SKM-1 treated with dmso at 0.1 percent for 144 hours (cell line): Measurements from ENCODE around the gene E2F4.

Experiments used
- DNase-seq: peaks from one replicate; lab custom pipeline; 2025; ENCODE audit not compliant: unreplicated experiment; lab: John Stamatoyannopoulos, UW

Gene E2F4

DNA sequence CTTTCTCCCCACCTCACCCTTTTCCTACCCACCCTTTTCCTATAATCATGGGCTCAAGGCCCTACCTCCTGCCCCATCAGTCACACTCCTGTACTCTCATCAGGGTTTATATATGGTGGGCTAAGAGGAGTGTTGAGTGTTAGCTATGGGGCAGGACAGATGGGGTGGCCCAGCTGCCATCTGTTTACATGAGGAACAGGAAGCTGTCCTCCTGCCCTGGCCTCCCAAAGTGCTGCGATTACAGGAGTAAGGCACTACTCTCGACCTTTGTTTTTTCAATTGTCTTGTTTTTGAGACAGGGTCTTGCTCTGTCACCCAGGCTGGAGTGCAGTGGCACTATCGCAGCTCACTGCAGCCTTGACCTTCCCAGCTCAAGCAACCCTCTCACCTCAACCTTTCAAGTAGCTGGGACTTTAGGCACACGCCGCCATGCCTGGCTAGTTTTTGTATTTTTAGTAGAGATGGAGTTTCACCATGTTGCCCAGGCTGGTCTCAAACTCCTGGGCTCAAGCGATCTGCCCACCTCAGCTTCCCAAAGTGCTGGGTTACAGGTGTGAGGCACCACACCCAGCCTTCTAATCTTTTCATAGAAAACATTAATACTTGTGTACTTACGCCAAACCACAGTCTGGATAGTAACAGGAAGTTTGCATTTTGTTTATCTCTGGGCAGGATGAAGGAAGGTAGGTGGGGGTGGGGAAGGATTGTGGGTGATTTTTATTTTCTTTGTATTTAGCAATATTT is 33.9 kb upstream of the E2F4 start:
- DNase-seq: no peak

DNA sequence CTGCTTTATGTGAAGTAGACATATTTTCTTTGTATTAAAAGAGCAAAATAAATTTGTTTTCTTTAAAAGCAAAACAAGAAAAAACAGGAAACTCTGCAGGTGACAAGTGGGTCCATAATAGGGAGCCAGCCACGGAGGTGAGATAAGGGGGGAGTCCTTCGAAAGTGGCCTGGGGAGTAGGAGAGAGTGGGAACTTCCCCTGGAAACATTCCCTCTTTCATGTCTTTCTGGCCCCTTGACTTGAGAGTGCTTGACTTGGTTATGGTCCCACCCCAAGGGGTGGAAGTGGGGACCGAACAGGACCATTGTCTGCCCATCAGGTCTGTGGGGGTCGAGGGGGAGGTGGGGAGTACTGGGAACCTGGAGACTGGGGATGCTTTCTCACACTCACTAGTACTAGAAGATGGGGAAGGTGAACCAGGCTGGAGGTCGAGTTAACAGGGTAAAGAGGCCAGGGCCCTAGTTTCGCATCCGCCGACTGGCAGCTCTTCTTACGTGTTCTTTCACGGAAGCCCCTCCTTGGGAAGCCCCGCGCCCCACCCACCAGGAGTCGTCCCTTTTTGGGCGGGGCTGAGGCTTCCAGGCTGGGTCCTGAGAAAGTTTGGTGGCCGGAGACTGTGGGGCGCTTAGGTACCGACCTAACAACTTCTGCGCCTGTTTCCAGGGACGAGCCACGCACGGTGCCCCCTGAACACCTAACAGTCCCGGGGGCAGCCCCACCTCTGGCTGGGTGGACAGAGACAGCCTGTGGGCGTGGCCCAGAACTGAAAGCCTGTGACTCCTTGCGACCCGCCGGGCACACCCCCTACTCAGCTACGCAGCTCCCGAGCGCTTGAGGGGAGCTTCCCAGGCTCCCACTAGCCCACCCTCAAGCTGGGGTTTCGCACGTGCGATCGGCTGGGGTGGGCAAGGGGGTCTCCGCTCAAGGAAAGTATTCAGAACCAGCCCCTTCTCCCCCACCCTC is 33.0 kb upstream of the E2F4 start:
- DNase-seq: no peak

DNA sequence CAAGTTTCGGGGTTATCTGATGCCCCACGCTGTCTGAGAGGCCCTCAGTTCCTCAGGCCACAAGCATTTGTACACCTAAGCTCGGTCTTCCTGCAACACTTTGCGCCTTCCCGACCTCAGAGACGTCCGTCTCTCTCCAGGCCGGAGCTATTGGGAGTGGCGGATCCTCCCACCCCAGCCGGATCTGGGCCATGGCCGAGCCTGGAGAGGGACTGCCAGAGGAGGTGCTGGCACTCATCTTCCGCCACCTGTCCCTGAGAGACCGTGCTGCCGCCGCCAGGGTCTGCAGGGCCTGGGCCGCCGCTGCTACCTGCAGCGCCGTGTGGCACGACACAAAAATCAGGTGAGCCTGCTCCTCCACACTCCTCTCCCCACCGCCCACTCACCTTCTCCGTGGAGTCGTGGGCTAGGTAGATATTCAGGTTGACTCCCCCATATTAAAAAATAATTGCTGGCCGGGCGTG is 30.3 kb upstream of the E2F4 start:
- DNase-seq: no peak

DNA sequence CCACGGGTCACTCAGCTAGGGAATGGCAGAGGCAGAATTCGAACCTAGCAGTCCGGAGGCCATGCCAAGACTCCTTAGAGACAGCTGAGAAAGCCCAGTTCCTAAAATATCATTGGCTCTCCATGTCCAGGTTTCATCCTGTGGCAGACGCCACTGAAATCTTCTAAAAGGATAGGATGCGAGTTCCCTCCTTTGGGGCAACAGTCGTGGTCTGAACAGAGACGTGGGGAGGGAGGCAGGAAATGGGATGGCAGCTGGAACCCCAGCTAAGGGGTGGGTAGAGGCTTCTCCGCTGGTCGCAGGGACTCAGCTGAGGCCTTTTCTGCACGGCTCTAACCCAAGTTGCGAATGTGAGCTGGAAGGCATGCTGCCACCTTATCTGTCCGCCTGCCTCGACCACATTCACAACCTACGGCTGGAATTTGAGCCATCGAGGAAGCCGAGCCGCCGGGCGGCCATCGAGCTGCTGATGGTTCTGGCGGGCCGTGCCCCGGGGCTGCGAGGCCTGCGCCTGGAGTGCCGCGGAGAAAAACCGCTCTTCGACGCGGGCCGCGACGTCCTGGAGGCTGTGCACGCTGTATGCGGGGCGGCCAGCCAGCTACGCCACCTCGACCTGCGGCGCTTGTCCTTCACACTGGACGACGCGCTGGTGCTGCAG is 29.3 kb upstream of the E2F4 start:
- no peak for DNase-seq

DNA sequence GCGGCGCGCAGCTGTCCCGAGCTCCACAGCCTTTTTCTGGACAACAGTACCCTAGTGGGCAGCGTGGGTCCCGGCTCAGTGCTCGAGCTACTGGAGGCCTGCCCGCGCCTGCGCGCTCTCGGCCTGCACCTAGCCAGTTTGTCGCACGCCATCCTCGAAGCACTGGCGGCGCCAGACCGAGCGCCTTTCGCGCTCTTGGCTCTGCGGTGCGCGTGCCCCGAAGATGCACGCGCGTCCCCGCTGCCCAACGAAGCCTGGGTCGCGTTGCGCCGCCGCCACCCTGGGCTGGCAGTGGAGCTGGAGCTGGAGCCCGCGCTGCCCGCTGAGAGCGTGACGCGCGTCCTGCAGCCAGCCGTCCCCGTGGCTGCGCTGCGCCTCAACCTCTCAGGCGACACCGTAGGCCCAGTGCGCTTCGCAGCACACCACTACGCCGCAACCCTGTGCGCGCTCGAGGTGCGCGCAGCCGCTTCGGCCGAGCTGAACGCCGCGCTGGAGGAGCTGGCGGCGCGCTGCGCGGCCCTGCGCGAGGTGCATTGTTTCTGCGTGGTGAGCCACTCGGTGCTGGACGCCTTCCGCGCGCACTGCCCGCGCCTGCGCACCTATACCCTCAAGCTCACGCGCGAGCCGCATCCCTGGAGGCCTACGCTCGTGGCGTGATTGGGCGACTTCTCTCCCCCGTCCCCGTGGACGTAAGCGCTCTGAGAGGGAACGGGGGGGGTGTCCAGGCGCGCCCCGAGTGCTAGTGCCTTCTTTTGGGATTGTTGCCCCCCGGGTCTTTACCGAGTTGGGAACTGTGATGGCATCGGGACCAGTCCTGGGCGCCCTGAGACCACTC is 28.6 kb upstream of the E2F4 start:
- no peak for DNase-seq

DNA sequence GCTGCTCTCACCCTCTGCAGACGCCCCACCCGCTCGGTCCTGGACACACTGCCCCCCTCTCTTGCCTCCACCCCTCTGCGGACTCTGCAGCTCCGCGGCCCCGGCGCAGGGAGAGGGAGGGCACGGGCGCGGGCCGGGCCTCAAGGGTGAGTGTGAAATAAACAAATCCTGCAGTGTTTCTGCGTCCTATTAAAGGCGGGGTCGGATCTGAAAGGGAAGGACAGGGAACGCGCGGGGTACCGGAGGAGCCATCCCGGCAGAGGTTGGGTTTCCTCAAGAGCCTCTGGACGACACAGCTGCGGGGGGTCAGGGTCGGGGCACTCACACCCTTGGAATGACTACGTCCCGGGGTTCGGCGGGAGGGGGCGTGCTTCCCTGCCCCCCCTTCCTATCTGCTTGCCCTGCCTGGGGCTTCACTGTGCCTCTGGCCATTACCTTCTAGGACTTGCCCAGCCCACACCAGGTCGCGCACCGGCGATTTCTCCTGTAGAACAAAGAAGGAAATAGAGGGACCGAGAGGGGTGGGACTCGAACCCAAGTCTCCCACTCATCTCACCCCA is 27.9 kb upstream of the E2F4 start:
- DNase-seq: no peak

DNA sequence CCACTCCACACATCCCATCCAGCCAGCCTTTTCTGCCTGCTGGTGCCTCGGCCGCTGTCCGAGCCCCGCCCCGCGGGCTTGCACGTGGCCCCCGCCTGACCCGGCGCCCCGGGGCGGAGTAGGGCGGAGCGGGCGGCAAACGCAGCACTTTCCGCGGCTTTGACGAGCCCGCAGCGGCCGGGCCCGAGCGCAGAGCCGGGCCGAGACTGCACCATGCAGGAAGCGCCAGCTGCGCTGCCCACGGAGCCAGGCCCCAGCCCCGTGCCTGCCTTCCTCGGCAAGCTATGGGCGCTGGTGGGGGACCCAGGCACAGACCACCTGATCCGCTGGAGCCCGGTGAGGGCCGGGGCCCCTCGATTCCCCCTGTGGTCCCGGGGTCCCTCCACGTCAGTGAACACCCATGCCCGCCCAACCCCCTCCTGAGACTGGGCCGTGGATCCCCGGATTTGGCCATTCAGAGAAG is 27.3 kb upstream of the E2F4 start, which contains the start of gene HSF4:
TSS of gene HSF4 (plus strand) at position 147 of the 463 bp plus-strand sequence. CDS start at position 214, 67 bp downstream.
- no peak for DNase-seq

DNA sequence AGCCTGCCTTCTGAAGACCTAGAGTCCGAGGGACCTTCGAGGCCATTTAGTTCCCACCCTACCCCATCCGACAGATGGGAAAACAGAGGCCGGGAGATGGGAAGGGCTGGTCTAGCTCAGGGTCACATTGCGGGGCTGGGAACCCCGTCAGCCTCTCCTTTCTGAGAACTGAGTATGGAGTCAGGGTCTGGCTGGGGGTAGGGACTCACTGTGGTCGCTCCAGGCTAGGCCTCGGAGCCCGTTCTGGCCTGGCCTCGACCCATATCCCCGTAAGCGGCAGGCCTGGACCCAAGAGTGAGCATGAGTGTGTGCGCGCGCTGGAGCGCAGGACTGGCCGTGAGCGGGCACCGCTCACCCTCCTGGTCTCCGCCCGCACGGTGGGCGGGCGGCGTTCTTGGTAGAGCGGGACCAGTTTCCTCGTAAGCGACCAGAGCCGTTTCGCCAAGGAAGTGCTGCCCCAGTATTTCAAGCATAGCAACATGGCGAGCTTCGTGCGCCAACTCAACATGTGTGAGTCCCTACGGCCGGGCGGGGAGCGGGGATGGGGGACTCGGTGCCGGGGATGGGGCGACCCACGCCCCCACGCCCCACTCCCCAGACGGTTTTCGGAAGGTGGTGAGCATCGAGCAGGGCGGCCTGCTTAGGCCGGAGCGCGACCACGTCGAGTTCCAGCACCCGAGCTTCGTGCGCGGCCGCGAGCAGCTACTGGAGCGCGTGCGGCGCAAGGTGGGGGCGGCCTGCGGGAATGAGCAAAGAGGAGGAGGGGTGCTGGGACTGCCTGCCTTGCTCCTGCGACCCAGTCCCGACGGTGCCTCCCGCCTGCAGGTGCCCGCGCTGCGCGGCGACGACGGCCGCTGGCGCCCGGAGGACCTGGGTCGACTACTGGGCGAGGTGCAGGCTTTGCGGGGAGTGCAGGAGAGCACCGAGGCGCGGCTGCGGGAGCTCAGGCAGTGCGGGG is 26.6 kb upstream of the E2F4 start:
- DNase-seq: no peak

DNA sequence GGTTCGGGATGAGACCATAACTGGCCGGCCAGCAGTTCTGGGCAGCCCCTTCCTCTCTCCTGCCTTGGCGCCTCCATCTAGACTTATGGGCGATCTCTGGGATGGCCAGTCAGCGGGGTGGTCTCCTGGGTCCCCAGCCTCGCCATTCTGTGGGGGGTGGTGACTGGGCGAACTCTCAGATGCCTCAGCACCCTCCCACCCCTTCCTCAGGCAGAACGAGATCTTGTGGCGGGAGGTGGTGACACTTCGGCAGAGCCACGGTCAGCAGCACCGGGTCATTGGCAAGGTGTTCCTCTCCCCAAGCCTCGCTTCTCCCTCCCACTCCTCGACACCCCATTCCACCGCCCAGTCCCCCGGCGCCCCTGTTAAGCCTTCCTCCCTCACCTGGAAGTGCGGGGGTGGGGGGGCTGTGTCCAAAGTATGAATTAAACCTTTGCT is 25.8 kb upstream of the E2F4 start:
- DNase-seq: no peak

DNA sequence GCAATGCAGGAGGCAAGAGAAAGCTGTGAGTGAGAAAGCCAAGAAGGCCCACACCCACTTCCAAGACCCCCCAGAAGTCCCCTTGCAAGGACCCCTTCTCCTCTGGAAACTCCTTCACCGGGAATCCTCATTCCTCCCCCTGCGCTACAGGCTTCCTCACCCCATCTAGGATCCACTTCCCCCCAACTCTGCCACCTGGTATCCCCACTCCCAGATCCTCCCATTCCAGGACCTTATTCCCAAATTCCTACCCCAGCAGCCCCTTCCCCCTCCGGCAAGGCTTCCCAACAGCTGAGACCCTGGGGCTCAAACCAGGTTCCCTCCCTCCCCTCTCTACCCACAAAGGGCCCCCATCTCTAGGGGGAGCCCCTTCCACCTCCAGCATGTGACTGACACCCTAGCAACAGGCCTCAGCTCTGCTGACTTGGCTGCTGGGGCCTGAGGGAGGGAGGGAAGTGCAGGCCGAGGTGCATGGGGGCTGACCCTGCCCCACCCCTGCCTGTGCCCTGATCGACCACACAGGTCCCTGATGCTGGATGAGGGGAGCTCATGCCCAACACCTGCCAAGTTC is 25.3 kb upstream of the E2F4 start:
- no peak for DNase-seq

DNA sequence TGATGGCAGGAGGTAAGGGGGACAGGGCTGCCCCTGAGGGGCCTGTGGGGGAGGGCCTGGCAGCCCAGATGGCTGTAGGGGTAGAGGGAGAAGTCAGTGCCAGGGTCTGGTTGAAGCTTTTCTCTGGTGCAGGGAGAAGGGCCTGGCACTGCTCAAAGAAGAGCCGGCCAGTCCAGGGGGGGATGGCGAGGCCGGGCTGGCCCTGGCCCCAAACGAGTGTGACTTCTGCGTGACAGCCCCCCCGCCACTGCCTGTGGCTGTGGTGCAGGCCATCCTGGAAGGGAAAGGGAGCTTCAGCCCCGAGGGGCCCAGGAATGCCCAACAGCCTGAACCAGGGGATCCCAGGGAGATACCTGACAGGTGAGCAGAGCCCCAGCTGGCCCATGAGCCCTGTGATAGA is 24.4 kb upstream of the E2F4 start:
- no peak for DNase-seq

DNA sequence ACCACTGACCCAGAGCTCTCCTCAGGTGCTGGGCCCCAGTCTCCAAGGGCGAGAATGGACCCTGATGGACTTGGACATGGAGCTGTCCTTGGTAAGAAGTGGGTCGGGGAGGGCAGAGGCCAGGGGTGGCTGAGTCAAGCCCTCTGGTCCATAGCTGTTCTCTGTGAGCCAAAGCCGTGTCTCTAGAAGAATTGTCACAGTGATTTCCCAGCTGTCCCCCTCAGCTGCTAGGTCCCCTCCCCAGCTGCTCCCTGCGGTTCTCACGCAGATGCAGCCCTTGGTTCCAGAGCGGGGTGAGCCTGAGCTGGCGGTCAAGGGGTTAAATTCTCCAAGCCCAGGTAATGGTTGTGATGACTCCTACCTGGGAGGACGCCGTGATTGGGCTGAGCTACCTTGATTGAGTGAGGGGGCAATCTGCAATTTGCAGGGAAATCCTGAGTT is 22.9 kb upstream of the E2F4 start:
- DNase-seq: no peak

DNA sequence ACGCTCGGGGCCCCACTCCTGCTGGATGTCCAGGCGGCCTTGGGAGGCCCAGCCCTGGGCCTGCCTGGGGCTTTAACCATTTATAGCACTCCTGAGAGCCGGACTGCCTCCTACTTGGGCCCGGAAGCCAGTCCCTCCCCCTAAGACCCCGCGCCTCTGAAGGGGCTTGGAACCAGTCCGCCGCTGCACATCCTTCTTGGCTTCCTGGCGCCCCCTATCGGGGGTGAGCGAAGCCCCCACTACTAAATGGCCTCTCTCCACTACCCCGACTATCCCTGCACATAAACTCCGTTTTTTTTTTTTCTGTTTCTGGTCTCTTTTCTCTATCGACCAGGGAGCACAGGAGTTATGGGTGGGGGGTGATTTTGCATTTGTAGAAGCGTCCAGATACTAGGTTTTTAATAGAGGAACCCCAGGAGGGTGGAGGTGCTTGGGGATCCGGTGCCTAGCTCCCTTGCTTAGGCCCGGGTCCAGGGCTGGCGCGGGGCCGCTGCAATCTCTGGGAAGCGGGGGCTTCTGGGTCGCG is 22.2 kb upstream of the E2F4 start:
- DNase-seq: no peak

DNA sequence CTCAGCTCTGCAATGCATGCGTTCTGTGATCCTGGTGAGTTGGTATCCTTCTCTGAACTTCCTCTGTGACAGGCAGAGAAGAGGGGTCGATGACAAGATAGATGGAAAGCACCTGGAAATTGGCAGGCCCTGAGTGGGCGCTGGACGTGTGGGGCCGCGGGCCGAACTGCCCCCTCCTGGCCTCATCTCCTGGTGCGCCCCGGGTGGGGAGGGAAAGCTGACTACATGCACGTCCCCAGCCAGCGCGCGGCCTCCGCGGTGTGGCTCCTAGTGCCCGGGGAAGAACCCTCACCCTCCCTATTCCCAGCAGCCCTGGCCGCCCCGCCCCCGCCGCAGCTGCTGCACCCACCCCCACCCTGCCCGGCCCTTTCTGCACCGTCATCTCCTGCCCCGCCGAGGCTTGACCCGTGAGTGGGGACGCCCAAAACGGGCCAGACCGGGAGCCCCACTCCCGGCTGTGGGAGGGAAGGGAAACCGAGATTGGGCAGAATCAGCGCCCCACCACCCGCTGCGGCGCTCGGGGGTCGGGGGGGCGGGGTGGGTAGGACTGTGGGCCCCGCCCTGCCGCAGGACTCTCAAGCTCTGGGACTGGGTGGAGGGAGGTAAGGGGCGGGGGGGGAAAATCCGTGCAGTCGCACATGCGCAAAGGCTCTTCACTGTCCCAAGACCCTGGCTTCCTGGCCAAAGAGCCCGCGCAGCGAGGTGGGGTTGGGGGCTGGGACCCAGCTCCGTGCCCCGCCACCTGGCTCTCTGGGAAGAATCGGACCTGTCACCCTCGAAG is 21.6 kb upstream of the E2F4 start, which contains the start of gene NOL3:
TSS of gene NOL3 (plus strand) at position 371 of the 781 bp plus-strand sequence.
- no peak for DNase-seq

DNA sequence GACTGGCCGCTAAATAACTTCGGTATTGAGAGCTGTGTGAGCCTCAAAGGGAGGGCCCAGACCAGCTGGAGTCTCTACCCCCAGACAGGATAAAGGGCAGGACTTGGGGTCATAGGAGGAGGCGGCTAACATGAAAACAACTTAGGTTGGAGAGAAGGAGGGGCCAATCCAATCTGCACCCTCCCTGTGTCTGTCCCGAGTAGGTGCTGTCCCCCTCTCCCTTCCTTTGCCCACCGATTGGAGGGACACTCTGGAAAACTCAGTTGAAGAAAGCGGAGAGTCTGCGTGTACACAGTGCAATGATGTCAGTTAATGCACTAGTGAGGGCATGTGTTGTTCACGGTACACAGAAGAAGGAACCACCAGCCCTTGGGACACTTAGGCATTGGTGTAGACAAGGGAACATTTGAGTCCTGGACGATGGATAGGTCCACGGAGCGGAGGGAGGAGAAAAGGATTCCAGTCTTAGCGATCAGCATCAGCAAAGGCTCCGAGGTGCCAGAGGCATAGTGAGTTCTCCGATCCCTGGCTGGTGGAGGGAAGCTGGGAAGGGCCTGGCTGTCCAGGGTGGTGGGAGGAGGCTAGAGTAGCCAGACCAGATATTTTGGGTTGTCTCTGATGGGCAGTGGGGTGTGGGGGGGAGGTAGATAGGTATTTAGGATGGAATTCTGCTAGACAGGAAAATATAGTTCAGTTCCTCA is 20.9 kb upstream of the E2F4 start:
- no peak for DNase-seq

DNA sequence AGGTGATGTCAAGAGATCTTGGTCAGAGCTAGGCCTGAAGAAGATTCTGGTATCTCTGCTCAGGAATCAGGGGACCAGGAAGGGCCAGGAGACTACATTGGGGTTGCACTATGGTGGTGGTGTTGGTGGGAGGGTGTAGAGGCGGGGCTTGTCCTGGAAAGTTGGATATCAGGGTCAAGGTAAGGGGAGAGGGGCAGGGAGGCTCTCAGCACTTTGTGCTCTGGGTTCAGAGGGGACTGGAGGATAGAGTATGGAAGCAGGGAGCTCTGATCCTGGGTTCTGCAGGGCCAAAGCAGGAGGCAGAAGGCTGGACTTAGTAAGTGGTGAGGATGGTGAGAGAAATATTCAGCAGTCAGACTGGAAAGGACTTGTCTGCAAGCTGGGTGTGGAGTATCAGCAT is 18.6 kb upstream of the E2F4 start:
- DNase-seq: no peak
